Measurements from ENCODE around the gene ARAP2. TPM values are rescaled to one million over a fixed set of nuclear protein-coding genes. Genes with fewer than 3 reads are reported as not detected.

The ARAP2 gene
- total RNA-seq, 4 donors from 2014 or later: 109 to 247 (median 225) TPM

DNA sequence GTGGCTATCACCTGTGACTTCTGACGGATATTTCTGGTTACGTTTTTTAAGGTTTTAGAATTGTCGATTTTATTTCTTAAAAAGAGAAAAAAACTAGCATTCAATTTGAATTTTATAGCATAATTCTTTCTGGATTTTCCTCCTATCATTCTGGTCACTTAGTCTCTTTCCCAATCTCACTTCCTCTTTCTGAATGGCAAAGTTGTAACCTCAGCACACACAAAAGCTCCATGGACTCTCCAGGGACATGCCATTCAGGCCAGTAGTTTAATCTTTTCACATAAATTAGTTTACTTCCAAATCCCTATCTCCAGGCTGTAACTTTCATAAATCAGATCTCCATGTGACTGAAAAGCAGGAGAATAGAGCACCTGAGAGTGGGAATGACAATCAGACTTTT lies 110.7 kb downstream of the ARAP2 start:
- Histone ChIP-seq H3K36me3 (no peaks in the 10 kb centered on the region), H3K9me3 (no peaks in the 10 kb centered on the region), H3K4me1 (peaks cover 0 to 7% of the 10 kb centered on the region in 2 donors), H3K27me3 (no peaks in the 10 kb centered on the region), H3K4me3 (replicated peaks in 1 of 3) (no peak overlapping the region), H3K27ac (no peak overlapping the region)
- TF ChIP-seq, protein P1, sequence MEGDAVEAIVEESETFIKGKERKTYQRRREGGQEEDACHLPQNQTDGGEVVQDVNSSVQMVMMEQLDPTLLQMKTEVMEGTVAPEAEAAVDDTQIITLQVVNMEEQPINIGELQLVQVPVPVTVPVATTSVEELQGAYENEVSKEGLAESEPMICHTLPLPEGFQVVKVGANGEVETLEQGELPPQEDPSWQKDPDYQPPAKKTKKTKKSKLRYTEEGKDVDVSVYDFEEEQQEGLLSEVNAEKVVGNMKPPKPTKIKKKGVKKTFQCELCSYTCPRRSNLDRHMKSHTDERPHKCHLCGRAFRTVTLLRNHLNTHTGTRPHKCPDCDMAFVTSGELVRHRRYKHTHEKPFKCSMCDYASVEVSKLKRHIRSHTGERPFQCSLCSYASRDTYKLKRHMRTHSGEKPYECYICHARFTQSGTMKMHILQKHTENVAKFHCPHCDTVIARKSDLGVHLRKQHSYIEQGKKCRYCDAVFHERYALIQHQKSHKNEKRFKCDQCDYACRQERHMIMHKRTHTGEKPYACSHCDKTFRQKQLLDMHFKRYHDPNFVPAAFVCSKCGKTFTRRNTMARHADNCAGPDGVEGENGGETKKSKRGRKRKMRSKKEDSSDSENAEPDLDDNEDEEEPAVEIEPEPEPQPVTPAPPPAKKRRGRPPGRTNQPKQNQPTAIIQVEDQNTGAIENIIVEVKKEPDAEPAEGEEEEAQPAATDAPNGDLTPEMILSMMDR (IDR thresholded peaks at IDR 0.05): no peak
- TF ChIP-seq POLR2A (IDR thresholded peaks at IDR 0.05): no peak
- intact Hi-C loops (cut with DNase I): no loop called here
- WGBS, 2 donors: 96 to 97% methylated on average over 3 of the region's 3 CpGs
- DNase-seq: no peak

DNA sequence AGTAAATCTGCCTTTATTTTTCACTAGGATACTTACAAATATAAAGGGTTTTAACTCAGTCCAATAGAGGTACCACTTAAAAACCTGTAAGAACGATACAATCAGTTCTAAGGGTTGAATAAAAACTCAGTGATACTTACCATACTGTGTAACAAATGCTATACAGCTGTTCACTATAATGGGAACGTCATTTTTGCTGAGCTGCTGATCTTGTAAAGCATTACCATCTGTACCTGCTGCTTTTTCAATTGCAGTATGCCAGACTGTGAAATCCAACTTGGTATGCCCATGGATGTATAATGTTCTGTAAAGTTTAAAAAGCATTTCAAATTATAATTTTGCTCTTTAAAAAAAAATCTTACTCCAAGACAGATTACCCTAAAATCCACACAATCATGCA lies 111.2 kb downstream of the ARAP2 start:
- H3K36me3 ChIP-seq: no peaks in the 10 kb centered on the region
- H3K4me3 ChIP-seq (replicated peaks in 1 of 3): no peak overlapping the region
- H3K9me3 ChIP-seq: no peaks in the 10 kb centered on the region
- TF ChIP-seq, protein P1 (IDR thresholded peaks at IDR 0.05): no peak
- no peak for TF ChIP-seq POLR2A (IDR thresholded peaks at IDR 0.05)
- intact Hi-C loops (cut with DNase I): no loop called here
- no peak overlapping the region for H3K27ac ChIP-seq
- no peaks in the 10 kb centered on the region for H3K27me3 ChIP-seq
- 89% methylated on average over 2 of the region's 2 CpGs for WGBS, 2 donors
- no peak for DNase-seq
- peaks cover 0 to 7% of the 10 kb centered on the region in 2 donors for H3K4me1 ChIP-seq

DNA sequence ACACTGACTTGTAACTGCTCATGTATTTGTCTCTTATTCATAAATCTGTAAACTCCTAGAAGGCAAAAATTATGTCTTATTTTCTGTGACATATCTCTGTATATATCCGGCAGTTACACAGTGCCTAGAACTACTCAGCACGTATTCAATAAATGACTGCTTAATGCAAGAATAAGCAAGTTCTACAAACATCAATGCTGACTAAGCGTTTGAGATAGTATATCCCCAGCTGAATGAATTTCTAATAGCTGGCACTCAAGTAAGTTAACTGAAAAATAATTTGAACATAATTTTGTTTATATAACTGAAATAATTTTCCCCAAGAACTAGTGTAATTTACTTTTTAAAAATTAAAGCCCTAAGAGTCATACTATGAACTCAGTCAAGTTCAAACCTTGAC lies 113.7 kb downstream of the ARAP2 start:
- Histone ChIP-seq H3K27ac (peak overlapping the region in 1 of 3 donors; percentile 39), H3K4me1 (peaks cover 0 to 7% of the 10 kb centered on the region in 2 donors), H3K9me3 (no peaks in the 10 kb centered on the region), H3K36me3 (no peaks in the 10 kb centered on the region), H3K4me3 (replicated peaks in 1 of 3) (no peak overlapping the region), H3K27me3 (no peaks in the 10 kb centered on the region)
- no peak for DNase-seq
- WGBS, 2 donors: 84% methylated on average over 3 of the region's 3 CpGs
- no peak for TF ChIP-seq POLR2A (IDR thresholded peaks at IDR 0.05)
- TF ChIP-seq, protein P1 (IDR thresholded peaks at IDR 0.05): no peak
- intact Hi-C loops (cut with DNase I): no loop called here

DNA sequence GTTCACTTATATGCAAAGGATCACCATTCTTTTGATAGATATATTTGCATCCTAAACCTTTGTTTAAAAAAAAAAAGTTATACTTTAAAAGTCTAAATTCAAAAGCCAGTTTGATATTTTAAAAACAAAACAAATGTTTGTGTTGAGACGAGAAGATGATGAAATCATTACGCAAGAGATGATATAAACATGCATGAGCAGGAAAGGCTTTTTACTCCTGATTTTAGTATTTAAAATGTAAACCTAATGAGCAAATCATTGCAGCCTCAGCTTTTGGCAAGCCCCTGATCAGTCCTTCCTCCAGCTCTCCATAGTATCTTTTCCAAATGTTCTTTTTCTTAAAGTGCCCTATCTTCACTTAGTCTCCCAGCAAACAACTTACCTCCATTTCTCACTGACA lies 115.6 kb downstream of the ARAP2 start:
- no peak for TF ChIP-seq POLR2A (IDR thresholded peaks at IDR 0.05)
- TF ChIP-seq, protein P1 (IDR thresholded peaks at IDR 0.05): no peak
- Histone ChIP-seq H3K27me3 (no peaks in the 10 kb centered on the region), H3K4me3 (replicated peaks in 1 of 3) (no peak overlapping the region), H3K36me3 (no peaks in the 10 kb centered on the region), H3K27ac (no peak overlapping the region), H3K4me1 (peaks cover 0 to 7% of the 10 kb centered on the region in 2 donors), H3K9me3 (no peaks in the 10 kb centered on the region)
- intact Hi-C loops (cut with DNase I): no loop called here
- DNase-seq: no peak
- 90 to 94% methylated on average over 2 of the region's 2 CpGs for WGBS, 2 donors

DNA sequence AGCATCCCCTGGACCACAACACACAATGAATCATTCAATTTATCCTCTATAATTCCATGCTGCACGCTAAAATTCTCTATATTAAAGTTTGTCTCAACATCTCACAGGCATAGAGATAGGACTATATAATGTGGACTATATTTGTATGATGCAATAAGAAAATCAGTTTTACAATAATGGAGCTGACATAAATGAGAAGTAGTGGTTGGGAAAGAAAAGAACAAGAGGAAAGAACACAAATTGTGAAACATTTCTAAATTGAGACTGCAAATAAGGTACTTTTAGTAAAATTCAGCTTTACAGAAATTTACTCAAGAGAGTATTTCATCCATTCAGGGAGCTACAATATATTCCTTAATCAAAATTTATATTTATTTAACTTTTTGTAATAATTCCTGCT lies 120.4 kb downstream of the ARAP2 start:
- no peaks in the 10 kb centered on the region for H3K4me1 ChIP-seq
- TF ChIP-seq, protein P1 (IDR thresholded peaks at IDR 0.05): no peak
- TF ChIP-seq POLR2A (IDR thresholded peaks at IDR 0.05): no peak
- DNase-seq: no peak
- H3K9me3 ChIP-seq: no peaks in the 10 kb centered on the region
- no peak overlapping the region for H3K27ac ChIP-seq
- no peaks in the 10 kb centered on the region for H3K36me3 ChIP-seq
- intact Hi-C loops (cut with DNase I): no loop called here
- WGBS, 2 donors: 76 to 87% methylated on average over 1 of the region's 1 CpG
- no peaks in the 10 kb centered on the region for H3K27me3 ChIP-seq
- no peak overlapping the region for H3K4me3 ChIP-seq (replicated peaks in 1 of 3)
